Measurements from ENCODE around the gene ABCC2.

Gene ABCC2

GRCh38 chr10:99758211-99758891 lies 24.1 kb upstream of the ABCC2 start:
- Mint-ChIP-seq H3K27ac (no peak overlapping the region), H3K4me3 (no peak overlapping the region), H3K4me1 (ENCODE audit: low read depth in 2 of 2) (no peaks in the 10 kb centered on the region), H3K9me3 (peaks cover 0 to under 1% of the 10 kb centered on the region in 2 donors), H3K36me3 (ENCODE audit: insufficient read depth) (peaks cover 41% of the 10 kb centered on the region), H3K27me3 (no peaks in the 10 kb centered on the region)
- ATAC-seq (replicated peaks) (no peak), DNase-seq (no peak)

- no peak for DNase-seq
- no peaks in the 10 kb centered on the region for H3K27me3 Mint-ChIP-seq
- H3K4me1 Mint-ChIP-seq (ENCODE audit: low read depth in 2 of 2) = no peaks in the 10 kb centered on the region
- peaks cover 24% of the 10 kb centered on the region for H3K36me3 Mint-ChIP-seq (ENCODE audit: insufficient read depth)
- H3K4me3 Mint-ChIP-seq = no peak overlapping the region
- ATAC-seq (replicated peaks) = no peak
- peaks cover 0 to 2% of the 10 kb centered on the region in 2 donors for H3K9me3 Mint-ChIP-seq
- H3K27ac Mint-ChIP-seq = no peak overlapping the region
Observed at GRCh38 chr10:99760321-99760720, 22.1 kb upstream of the ABCC2 start.

GRCh38 chr10:99761365-99761764 lies 21.1 kb upstream of the ABCC2 start:
- Mint-ChIP-seq H3K36me3 (ENCODE audit: insufficient read depth) (peaks cover 22% of the 10 kb centered on the region), H3K4me1 (ENCODE audit: low read depth in 2 of 2) (peaks cover 6 to 9% of the 10 kb centered on the region in 2 donors), H3K27ac (peak overlapping the region in 1 of 2 donors; percentile 5), H3K27me3 (no peaks in the 10 kb centered on the region), H3K9me3 (peaks cover 0 to 2% of the 10 kb centered on the region in 2 donors), H3K4me3 (no peak overlapping the region)
- DNase-seq (no peak), ATAC-seq (replicated peaks) (no peak)

- Mint-ChIP-seq H3K4me3 (peak overlapping the region in 1 of 2 donors; percentile 6), H3K36me3 (ENCODE audit: insufficient read depth) (peaks cover 2% of the 10 kb centered on the region), H3K9me3 (peaks cover 0 to 2% of the 10 kb centered on the region in 2 donors), H3K27me3 (no peaks in the 10 kb centered on the region), H3K4me1 (ENCODE audit: low read depth in 2 of 2) (peaks cover 11 to 14% of the 10 kb centered on the region in 2 donors), H3K27ac (peak overlapping the region in 1 of 2 donors; percentile 53)
- DNase-seq = no peak
- ATAC-seq (replicated peaks) = peak; percentile 16
Observed at GRCh38 chr10:99765672-99766301, 16.7 kb upstream of the ABCC2 start.

- Mint-ChIP-seq H3K4me1 (ENCODE audit: low read depth in 2 of 2) (peaks cover 11 to 14% of the 10 kb centered on the region in 2 donors), H3K36me3 (ENCODE audit: insufficient read depth) (peaks cover 2% of the 10 kb centered on the region), H3K27me3 (no peaks in the 10 kb centered on the region), H3K4me3 (peak overlapping the region in 1 of 2 donors; percentile 6), H3K27ac (peak overlapping the region in 1 of 2 donors; percentile 53), H3K9me3 (peaks cover 0 to 2% of the 10 kb centered on the region in 2 donors)
- DNase-seq = peak; percentile 4 to 29 (median 14)
- ATAC-seq (replicated peaks) = peak; percentile 93
Observed at GRCh38 chr10:99766302-99766681, 16.1 kb upstream of the ABCC2 start.

GRCh38 chr10:99767901-99768300 lies 14.5 kb upstream of the ABCC2 start:
- H3K4me3 Mint-ChIP-seq = no peak overlapping the region

GRCh38 chr10:99768556-99768955 lies 13.9 kb upstream of the ABCC2 start:
- Mint-ChIP-seq H3K27me3 (no peaks in the 10 kb centered on the region), H3K9me3 (no peaks in the 10 kb centered on the region), H3K4me3 (no peak overlapping the region), H3K36me3 (ENCODE audit: insufficient read depth) (no peaks in the 10 kb centered on the region), H3K4me1 (ENCODE audit: low read depth in 2 of 2) (peaks cover 11 to 14% of the 10 kb centered on the region in 2 donors), H3K27ac (no peak overlapping the region)
- ATAC-seq (replicated peaks) (no peak), DNase-seq (no peak)

More at GRCh38 chr10:99767901-99768300, 14.5 kb upstream of the ABCC2 start:
- DNase-seq (no peak), ATAC-seq (replicated peaks) (no peak)
- peaks cover 0 to 2% of the 10 kb centered on the region in 2 donors for H3K9me3 Mint-ChIP-seq
- no peak overlapping the region for H3K27ac Mint-ChIP-seq
- no peaks in the 10 kb centered on the region for H3K27me3 Mint-ChIP-seq
- H3K36me3 Mint-ChIP-seq (ENCODE audit: insufficient read depth) = no peaks in the 10 kb centered on the region
- H3K4me1 Mint-ChIP-seq (ENCODE audit: low read depth in 2 of 2) = peaks cover 11 to 14% of the 10 kb centered on the region in 2 donors

- no peaks in the 10 kb centered on the region for H3K27me3 Mint-ChIP-seq
- DNase-seq (no peak), ATAC-seq (replicated peaks) (no peak)
- no peak overlapping the region for H3K27ac Mint-ChIP-seq
- no peaks in the 10 kb centered on the region for H3K9me3 Mint-ChIP-seq
- no peak overlapping the region for H3K4me3 Mint-ChIP-seq
- no peaks in the 10 kb centered on the region for H3K36me3 Mint-ChIP-seq (ENCODE audit: insufficient read depth)
- H3K4me1 Mint-ChIP-seq (ENCODE audit: low read depth in 2 of 2) = peaks cover 11 to 14% of the 10 kb centered on the region in 2 donors
Observed at GRCh38 chr10:99769706-99770105, 12.7 kb upstream of the ABCC2 start.

GRCh38 chr10:99770408-99771045 lies 11.9 kb upstream of the ABCC2 start:
- no peak overlapping the region for H3K27ac Mint-ChIP-seq
- no peak overlapping the region for H3K4me3 Mint-ChIP-seq
- H3K9me3 Mint-ChIP-seq = no peaks in the 10 kb centered on the region
- H3K36me3 Mint-ChIP-seq (ENCODE audit: insufficient read depth) = no peaks in the 10 kb centered on the region
- H3K27me3 Mint-ChIP-seq = no peaks in the 10 kb centered on the region
- peaks cover 11 to 13% of the 10 kb centered on the region in 2 donors for H3K4me1 Mint-ChIP-seq (ENCODE audit: low read depth in 2 of 2)
- ATAC-seq (replicated peaks) (no peak), DNase-seq (no peak)

GRCh38 chr10:99775850-99776249 lies 6.6 kb upstream of the ABCC2 start:
- no peak overlapping the region for H3K4me3 Mint-ChIP-seq
- no peaks in the 10 kb centered on the region for H3K36me3 Mint-ChIP-seq (ENCODE audit: insufficient read depth)
- H3K27ac Mint-ChIP-seq = no peak overlapping the region
- DNase-seq = no peak
- no peaks in the 10 kb centered on the region for H3K4me1 Mint-ChIP-seq (ENCODE audit: low read depth in 2 of 2)
- no peak for ATAC-seq (replicated peaks)
- peaks cover 2 to 5% of the 10 kb centered on the region in 2 donors for H3K27me3 Mint-ChIP-seq
- H3K9me3 Mint-ChIP-seq = no peaks in the 10 kb centered on the region

- H3K4me1 Mint-ChIP-seq (ENCODE audit: low read depth in 2 of 2) = no peaks in the 10 kb centered on the region
- H3K27ac Mint-ChIP-seq = no peak overlapping the region
- ATAC-seq (replicated peaks) (no peak), DNase-seq (no peak)
- no peaks in the 10 kb centered on the region for H3K36me3 Mint-ChIP-seq (ENCODE audit: insufficient read depth)
- no peak overlapping the region for H3K4me3 Mint-ChIP-seq
- peaks cover 4 to 9% of the 10 kb centered on the region in 2 donors for H3K27me3 Mint-ChIP-seq
- no peaks in the 10 kb centered on the region for H3K9me3 Mint-ChIP-seq
Observed at GRCh38 chr10:99777918-99778714, 4.3 kb upstream of the ABCC2 start.

- Mint-ChIP-seq H3K9me3 (no peaks in the 10 kb centered on the region), H3K4me3 (no peak overlapping the region), H3K4me1 (ENCODE audit: low read depth in 2 of 2) (no peaks in the 10 kb centered on the region), H3K27me3 (peaks cover 4 to 9% of the 10 kb centered on the region in 2 donors), H3K27ac (no peak overlapping the region), H3K36me3 (ENCODE audit: insufficient read depth) (no peaks in the 10 kb centered on the region)
- DNase-seq (no peak), ATAC-seq (replicated peaks) (no peak)
Observed at GRCh38 chr10:99779335-99779734, 3.1 kb upstream of the ABCC2 start.

GRCh38 chr10:99781734-99782429 lies 558 bp upstream of the ABCC2 start:
- DNase-seq (no peak), ATAC-seq (replicated peaks) (no peak)
- Mint-ChIP-seq H3K9me3 (no peaks in the 10 kb centered on the region), H3K4me3 (no peak overlapping the region), H3K27me3 (peaks cover 4 to 9% of the 10 kb centered on the region in 2 donors), H3K27ac (no peak overlapping the region), H3K4me1 (ENCODE audit: low read depth in 2 of 2) (no peaks in the 10 kb centered on the region), H3K36me3 (ENCODE audit: insufficient read depth) (no peaks in the 10 kb centered on the region)

Data from effector memory CD8-positive, alpha-beta T cell (primary cell).